ENCODE data around the gene PRDM2. TPM values are rescaled to one million over a fixed set of nuclear protein-coding genes. Genes with fewer than 3 reads are reported as not detected.

The PRDM2 gene
- total RNA-seq, 3 donors from 2014 or later (not counting 1 experiment from before 2014, with no cell fraction given) = 168 to 193 (median 184) TPM

GRCh38 chr1:13836631-13837030 lies 136.6 kb downstream of the PRDM2 start:
- H3K9me3 ChIP-seq (ENCODE audit: control insufficient read depth, insufficient read depth, low read length) = no peaks in the 10 kb centered on the region
- Mint-ChIP-seq H3K9me3 (no peaks in the 10 kb centered on the region), H3K27me3 (ENCODE audit: low read depth in 2 of 2) (peaks cover 9 to 14% of the 10 kb centered on the region in 2 donors), H3K36me3 (no peaks in the 10 kb centered on the region), H3K4me1 (no peaks in the 10 kb centered on the region), H3K27ac (no peak overlapping the region), H3K4me3 (no peak overlapping the region)
- DNase-seq (no peak), ATAC-seq (no peak)
- H3K27me3 ChIP-seq (ENCODE audit: control insufficient read depth, insufficient read depth, low read length) = no peaks in the 10 kb centered on the region
- H3K4me1 ChIP-seq (ENCODE audit: control insufficient read depth, insufficient read depth, low read length) = no peaks in the 10 kb centered on the region
- TF ChIP-seq CTCF (IDR thresholded peaks at IDR 0.05) = no peak
- H3K27ac ChIP-seq (ENCODE audit: low read length) = no peak overlapping the region
- H3K36me3 ChIP-seq (ENCODE audit: control insufficient read depth, insufficient read depth, low read length) = no peaks in the 10 kb centered on the region
- no peak overlapping the region for H3K4me3 ChIP-seq (ENCODE audit: low read length)
- intact Hi-C loops (cut with micrococcal nuclease) = no loop called here
- no CpG with 5 or more reads among the region's 1 CpG for whole genome bisulfite sequencing (ENCODE audit: insufficient coverage)

- Mint-ChIP-seq H3K36me3 (no peaks in the 10 kb centered on the region), H3K27ac (no peak overlapping the region), H3K4me1 (no peaks in the 10 kb centered on the region), H3K4me3 (no peak overlapping the region), H3K9me3 (no peaks in the 10 kb centered on the region), H3K27me3 (ENCODE audit: low read depth in 2 of 2) (peaks cover 14 to 30% of the 10 kb centered on the region in 2 donors)
- TF ChIP-seq CTCF (IDR thresholded peaks at IDR 0.05) = no peak
- Histone ChIP-seq H3K36me3 (ENCODE audit: control insufficient read depth, insufficient read depth, low read length) (no peaks in the 10 kb centered on the region), H3K4me1 (ENCODE audit: control insufficient read depth, insufficient read depth, low read length) (no peaks in the 10 kb centered on the region), H3K9me3 (ENCODE audit: control insufficient read depth, insufficient read depth, low read length) (no peaks in the 10 kb centered on the region), H3K27me3 (ENCODE audit: control insufficient read depth, insufficient read depth, low read length) (no peaks in the 10 kb centered on the region), H3K27ac (ENCODE audit: low read length) (no peak overlapping the region), H3K4me3 (ENCODE audit: low read length) (no peak overlapping the region)
- intact Hi-C loops (cut with micrococcal nuclease) = no loop called here
- WGBS (ENCODE audit: insufficient coverage) = 95% methylated on average over 1 of the region's 1 CpG
- ATAC-seq (no peak), DNase-seq (no peak)
Observed at GRCh38 chr1:13838236-13838635, 138.2 kb downstream of the PRDM2 start.

GRCh38 chr1:13842497-13842896 lies 142.5 kb downstream of the PRDM2 start:
- Histone ChIP-seq H3K4me1 (ENCODE audit: control insufficient read depth, insufficient read depth, low read length) (no peaks in the 10 kb centered on the region), H3K4me3 (ENCODE audit: low read length) (no peak overlapping the region), H3K36me3 (ENCODE audit: control insufficient read depth, insufficient read depth, low read length) (no peaks in the 10 kb centered on the region), H3K27me3 (ENCODE audit: control insufficient read depth, insufficient read depth, low read length) (no peaks in the 10 kb centered on the region), H3K27ac (ENCODE audit: low read length) (no peak overlapping the region), H3K9me3 (ENCODE audit: control insufficient read depth, insufficient read depth, low read length) (no peaks in the 10 kb centered on the region)
- Mint-ChIP-seq H3K9me3 (no peaks in the 10 kb centered on the region), H3K27ac (no peak overlapping the region), H3K4me3 (no peak overlapping the region), H3K36me3 (no peaks in the 10 kb centered on the region), H3K27me3 (ENCODE audit: low read depth in 2 of 2) (peaks cover 21 to 53% of the 10 kb centered on the region in 2 donors), H3K4me1 (no peaks in the 10 kb centered on the region)
- WGBS (ENCODE audit: insufficient coverage) = 90% methylated on average over 2 of the region's 2 CpGs
- no peak for TF ChIP-seq CTCF (IDR thresholded peaks at IDR 0.05)
- no peak for ATAC-seq
- no peak for DNase-seq
- intact Hi-C loops (cut with micrococcal nuclease) = no loop called here

- peaks cover 8% of the 10 kb centered on the region for H3K36me3 Mint-ChIP-seq
- H3K4me1 ChIP-seq (ENCODE audit: control insufficient read depth, insufficient read depth, low read length) = no peaks in the 10 kb centered on the region
- H3K27me3 Mint-ChIP-seq (ENCODE audit: low read depth in 2 of 2) = peaks cover 3 to 5% of the 10 kb centered on the region in 2 donors
- no peaks in the 10 kb centered on the region for H3K27me3 ChIP-seq (ENCODE audit: control insufficient read depth, insufficient read depth, low read length)
- H3K4me1 Mint-ChIP-seq = no peaks in the 10 kb centered on the region
- no peak for ATAC-seq
- DNase-seq = no peak
- no peak overlapping the region for H3K27ac ChIP-seq (ENCODE audit: low read length)
- H3K4me3 ChIP-seq (ENCODE audit: low read length) = no peak overlapping the region
- no peaks in the 10 kb centered on the region for H3K36me3 ChIP-seq (ENCODE audit: control insufficient read depth, insufficient read depth, low read length)
- H3K27ac Mint-ChIP-seq = no peak overlapping the region
- intact Hi-C loops (cut with micrococcal nuclease) = no loop called here
- H3K4me3 Mint-ChIP-seq = no peak overlapping the region
- H3K9me3 Mint-ChIP-seq = no peaks in the 10 kb centered on the region
- TF ChIP-seq CTCF (IDR thresholded peaks at IDR 0.05) = no peak
- no peaks in the 10 kb centered on the region for H3K9me3 ChIP-seq (ENCODE audit: control insufficient read depth, insufficient read depth, low read length)
- WGBS (ENCODE audit: insufficient coverage) = no CpG with 5 or more reads among the region's 2 CpGs
Observed at GRCh38 chr1:13851726-13852125, 151.7 kb downstream of the PRDM2 start.
